Epithelial cell of proximal tubule (primary cell): Measurements from ENCODE around the gene ZP1. TPM values are rescaled to one million over a fixed set of nuclear protein-coding genes. Genes with fewer than 3 reads are reported as not detected.

ENCODE experiments used
- DNase-seq: peaks from one replicate; pipeline ENCODE4 v3.0.0-alpha.2; 2011; ENCODE audit warnings: low read depth
- H3K4me3 ChIP-seq: 2 replicates; pipeline ENCODE4 v1.5.1; 2011; ENCODE audit warnings: low read depth, mild to moderate bottlenecking, low read length
- total RNA-seq: library from RNA; depleted of rRNA; stranded (reverse); fragments of >200 nt; gene quantifications from 2 replicates; pipeline ENCODE4 v1.2.3, GENCODE V29; 2015
- TF ChIP-seq, protein P1 (sequence below): conservative IDR thresholded peaks from 2 replicates; pipeline ENCODE4 v1.5.1; 2012; ENCODE audit warnings: low read depth, mild to moderate bottlenecking, low read length

ZP1 gene
- total RNA-seq, 1 donor from 2014 or later, result not detected

GRCh38 chr11:60923326-60923725, 56.0 kb downstream of the ZP1 start:
- TF ChIP-seq, protein P1, sequence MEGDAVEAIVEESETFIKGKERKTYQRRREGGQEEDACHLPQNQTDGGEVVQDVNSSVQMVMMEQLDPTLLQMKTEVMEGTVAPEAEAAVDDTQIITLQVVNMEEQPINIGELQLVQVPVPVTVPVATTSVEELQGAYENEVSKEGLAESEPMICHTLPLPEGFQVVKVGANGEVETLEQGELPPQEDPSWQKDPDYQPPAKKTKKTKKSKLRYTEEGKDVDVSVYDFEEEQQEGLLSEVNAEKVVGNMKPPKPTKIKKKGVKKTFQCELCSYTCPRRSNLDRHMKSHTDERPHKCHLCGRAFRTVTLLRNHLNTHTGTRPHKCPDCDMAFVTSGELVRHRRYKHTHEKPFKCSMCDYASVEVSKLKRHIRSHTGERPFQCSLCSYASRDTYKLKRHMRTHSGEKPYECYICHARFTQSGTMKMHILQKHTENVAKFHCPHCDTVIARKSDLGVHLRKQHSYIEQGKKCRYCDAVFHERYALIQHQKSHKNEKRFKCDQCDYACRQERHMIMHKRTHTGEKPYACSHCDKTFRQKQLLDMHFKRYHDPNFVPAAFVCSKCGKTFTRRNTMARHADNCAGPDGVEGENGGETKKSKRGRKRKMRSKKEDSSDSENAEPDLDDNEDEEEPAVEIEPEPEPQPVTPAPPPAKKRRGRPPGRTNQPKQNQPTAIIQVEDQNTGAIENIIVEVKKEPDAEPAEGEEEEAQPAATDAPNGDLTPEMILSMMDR, result no peak
- no peak overlapping the region for H3K4me3 ChIP-seq
- DNase-seq, result no peak

GRCh38 chr11:60923800-60924109, 56.4 kb downstream of the ZP1 start:
- DNase-seq, result no peak
- TF ChIP-seq, protein P1, result no peak
- H3K4me3 ChIP-seq, result no peak overlapping the region

DNA sequence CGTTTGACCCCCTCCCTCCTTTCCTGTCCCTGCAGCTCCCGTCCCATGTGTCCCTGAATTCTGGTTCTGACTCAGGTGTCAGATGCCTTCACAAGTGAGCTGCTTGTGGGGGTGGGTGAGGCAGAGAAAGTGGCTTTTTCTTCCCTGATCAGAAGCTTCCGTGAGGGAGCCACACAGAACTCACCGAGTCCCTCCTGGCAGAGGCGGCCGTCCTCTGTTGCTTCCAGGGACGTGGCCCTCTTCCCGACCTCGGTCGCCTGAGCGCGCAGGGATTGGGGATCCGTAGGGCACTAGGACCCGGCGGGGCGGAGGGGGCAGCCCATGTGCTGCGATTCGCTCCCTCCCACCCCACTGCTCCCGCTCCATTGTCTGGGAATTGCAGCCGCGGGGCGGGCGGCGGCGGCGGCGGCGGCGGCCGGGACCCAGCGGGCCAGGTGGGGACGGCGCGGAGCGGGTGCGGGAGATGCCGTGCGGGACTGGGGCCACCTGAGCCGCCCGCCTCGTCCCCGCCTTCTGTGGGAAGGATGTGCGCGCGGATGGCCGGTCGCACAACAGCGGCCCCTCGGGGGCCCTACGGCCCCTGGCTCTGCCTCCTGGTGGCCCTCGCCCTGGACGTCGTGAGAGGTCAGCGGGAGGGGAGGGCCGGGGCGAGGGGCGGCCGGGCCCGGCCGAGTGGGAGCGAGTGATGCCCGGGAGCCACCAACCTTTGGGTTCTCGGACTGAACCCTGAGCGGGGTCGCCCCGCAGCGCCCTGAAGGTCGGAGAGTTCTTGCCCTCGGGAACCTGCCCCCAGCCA, 57.0 kb downstream of the ZP1 start, which contains the start of gene TMEM132A:
TMEM132A (plus strand) TSS at position 351 of the 796 bp plus-strand sequence; CDS start at position 525, 174 bp downstream.
- DNase-seq, result no peak
- TF ChIP-seq, protein P1, result no peak
- peak within 1 kb of the TSS; percentile 90 for H3K4me3 ChIP-seq

Other genes with a start within 250 kb of the ZP1 start
- gene MS4A8, start 167.9 kb upstream of the ZP1 start, total RNA-seq, result not detected in 2 replicates
- gene MS4A18, start 142.8 kb upstream of the ZP1 start, total RNA-seq, result not detected in 2 replicates
- not detected in 2 replicates for gene MS4A15, start 110.7 kb upstream of the ZP1 start, total RNA-seq
- gene MS4A10, start 82.2 kb upstream of the ZP1 start, total RNA-seq, result not detected in 2 replicates
- 38.6 and 61.5 TPM in 2 replicates for gene CCDC86, start 25.4 kb upstream of the ZP1 start, total RNA-seq
- gene PTGDR2, start 11.6 kb upstream of the ZP1 start, total RNA-seq, result 0.29 TPM in 1 of 2 replicates, not detected in the other
- 73.2 and 159 TPM in 2 replicates for gene PRPF19, start 39.0 kb downstream of the ZP1 start, total RNA-seq
- gene TMEM109, start 46.6 kb downstream of the ZP1 start, total RNA-seq, result 95.4 and 119 TPM in 2 replicates
- gene TMEM132A, start 56.9 kb downstream of the ZP1 start, total RNA-seq, result 150 and 287 TPM in 2 replicates
- gene SLC15A3, start 84.6 kb downstream of the ZP1 start, total RNA-seq, result 0.43 and 0.86 TPM in 2 replicates
- gene CD6, start 104.1 kb downstream of the ZP1 start, total RNA-seq, result 0.23 TPM in 1 of 2 replicates, not detected in the other
- not detected in 2 replicates for gene CD5, start 234.9 kb downstream of the ZP1 start, total RNA-seq